GM12878 (cell line): ENCODE data around the gene ASB9.

Experiments used
- NR2C2 ChIP-seq: IDR thresholded peaks from 2 replicates; pipeline ENCODE4 v1.6.1; 2011; ENCODE audit warnings: borderline replicate concordance, low read depth; ENCODE audit not compliant: control insufficient read depth, insufficient read length
- TARDBP ChIP-seq: IDR thresholded peaks from 2 replicates; pipeline ENCODE4 v1.6.1; 2016; ENCODE audit warnings: borderline replicate concordance
- ZBTB33 ChIP-seq: fragments of 450-650 bp; IDR thresholded peaks from 2 replicates; pipeline ENCODE4 v1.6.1; 2017; ENCODE audit warnings: mild to moderate bottlenecking
- ZNF274 ChIP-seq: IDR thresholded peaks from one replicate; pipeline ENCODE4 v1.8.0; 2011; ENCODE audit not compliant: insufficient read length, insufficient read depth

GRCh38 chrX:15314472-15314871 lies 44.6 kb upstream of the ASB9 start:
- TF ChIP-seq ZNF274: no peak
- no peak for TF ChIP-seq ZBTB33
- no peak for TF ChIP-seq NR2C2
- TF ChIP-seq TARDBP: no peak
